NCI-H510A treated with DMSO at 0.1 percent for 48 hours (cell line): ENCODE results near the gene ZNF792.
"Not testable (repeated sequence)": the region's sequence is repeated elsewhere in the genome, so short reads cannot be mapped to it uniquely, and the experiment has no call there.

Source experiments
- DNase-seq: peaks from one replicate; lab custom pipeline; 2025; lab: John Stamatoyannopoulos, UW

ZNF792 gene

DNA sequence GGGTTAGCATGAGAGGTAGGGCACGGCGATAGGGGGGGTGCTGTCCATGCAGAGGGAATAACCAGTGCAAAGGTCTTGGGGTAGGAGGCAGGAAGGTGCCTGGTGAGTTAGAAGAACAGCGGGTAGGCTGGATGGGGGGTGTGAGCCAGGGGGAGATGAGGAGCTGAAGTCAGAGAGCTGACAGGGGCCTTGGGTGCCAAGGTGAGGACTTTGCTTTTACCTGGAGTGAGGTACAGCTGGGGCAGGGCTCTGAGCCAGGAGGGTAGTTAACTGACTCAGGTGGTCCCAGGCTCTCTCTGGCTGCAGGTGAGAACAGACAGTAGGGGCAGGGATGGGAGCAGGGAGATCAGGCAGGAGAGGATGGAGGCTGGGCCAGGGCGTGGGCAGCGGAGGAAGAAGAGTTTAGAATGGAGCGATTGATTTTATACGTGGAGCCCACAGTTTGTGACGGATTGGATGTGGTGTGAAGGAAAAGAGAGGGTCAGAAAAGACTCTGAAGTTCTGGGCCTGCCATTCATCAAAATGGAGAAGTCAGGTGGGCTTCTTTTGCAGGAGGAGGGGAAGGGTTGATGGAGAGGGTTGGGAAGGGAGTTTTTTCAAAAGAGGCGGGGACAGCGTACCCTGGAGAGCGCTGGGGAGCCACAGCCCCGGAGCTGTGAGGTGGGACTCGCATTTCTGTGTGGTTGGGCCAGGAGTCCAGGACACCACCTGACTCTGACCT, 34.9 kb upstream of the ZNF792 start:
- DNase-seq = no peak

DNA sequence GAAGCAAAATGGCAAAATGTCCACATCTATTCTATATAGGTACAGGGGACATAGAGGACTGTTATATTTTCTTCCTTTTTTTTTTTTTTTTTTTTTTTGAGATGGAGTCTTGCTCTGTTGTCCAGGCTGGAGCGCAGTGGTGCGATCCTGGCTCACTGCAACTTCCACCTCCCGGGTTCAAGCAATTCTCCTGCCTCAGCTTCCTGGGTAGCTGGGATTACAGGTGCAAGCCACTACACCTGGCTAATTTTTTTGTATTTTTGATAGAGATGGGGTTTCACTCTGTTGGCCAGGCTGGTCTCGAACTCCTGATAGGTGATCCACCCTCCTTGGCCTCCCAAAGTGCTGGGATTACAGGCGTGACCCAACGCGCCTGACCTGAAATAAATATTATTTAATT, 34.2 kb upstream of the ZNF792 start:
- not testable (repeated sequence) for DNase-seq

DNA sequence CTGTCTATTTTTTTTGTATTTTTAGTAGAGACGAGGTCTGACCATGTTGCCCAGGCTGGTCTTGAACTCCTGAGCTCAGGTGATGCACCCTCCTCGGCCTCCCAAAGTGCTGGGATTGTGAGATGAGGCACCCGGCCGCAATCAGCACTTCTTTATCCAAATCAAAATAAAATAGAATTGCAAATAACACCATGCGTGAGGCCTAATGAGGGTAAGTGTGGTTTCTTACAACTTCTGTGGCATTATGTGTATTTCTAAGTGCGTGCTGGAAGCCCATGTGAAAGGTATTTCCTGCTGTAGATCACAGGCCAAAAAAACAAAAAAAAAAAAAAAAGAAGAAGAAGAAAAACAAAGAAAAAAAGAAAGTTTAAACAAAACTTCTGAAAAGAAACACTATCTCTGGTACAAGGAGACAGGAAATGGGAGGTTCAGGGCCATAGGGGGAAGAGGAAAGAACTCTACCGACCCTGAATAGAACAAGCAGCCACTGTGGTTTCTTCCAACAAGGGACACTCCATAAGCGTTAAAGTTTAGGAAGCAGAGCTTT, 33.1 kb upstream of the ZNF792 start:
- no peak for DNase-seq

DNA sequence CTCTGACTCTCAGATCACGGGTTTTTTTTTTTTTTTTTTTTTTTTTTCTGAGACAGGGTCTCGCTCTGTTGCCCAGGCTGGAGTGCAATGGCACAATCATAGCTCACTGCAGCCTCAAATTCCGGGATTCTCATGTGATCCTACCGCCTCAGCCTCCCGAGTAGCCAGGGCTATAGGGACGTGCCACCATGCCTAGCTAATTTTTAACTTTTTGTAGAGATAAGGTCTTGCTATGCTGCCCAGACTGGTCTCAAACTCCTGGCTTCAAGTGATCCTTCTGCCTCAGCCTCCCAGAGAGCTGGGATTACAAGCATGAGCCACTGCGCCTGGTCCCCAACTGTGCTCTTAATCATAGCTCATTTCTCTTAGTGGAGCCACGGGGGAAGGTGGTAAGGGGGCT, 31.5 kb upstream of the ZNF792 start:
- no peak for DNase-seq

DNA sequence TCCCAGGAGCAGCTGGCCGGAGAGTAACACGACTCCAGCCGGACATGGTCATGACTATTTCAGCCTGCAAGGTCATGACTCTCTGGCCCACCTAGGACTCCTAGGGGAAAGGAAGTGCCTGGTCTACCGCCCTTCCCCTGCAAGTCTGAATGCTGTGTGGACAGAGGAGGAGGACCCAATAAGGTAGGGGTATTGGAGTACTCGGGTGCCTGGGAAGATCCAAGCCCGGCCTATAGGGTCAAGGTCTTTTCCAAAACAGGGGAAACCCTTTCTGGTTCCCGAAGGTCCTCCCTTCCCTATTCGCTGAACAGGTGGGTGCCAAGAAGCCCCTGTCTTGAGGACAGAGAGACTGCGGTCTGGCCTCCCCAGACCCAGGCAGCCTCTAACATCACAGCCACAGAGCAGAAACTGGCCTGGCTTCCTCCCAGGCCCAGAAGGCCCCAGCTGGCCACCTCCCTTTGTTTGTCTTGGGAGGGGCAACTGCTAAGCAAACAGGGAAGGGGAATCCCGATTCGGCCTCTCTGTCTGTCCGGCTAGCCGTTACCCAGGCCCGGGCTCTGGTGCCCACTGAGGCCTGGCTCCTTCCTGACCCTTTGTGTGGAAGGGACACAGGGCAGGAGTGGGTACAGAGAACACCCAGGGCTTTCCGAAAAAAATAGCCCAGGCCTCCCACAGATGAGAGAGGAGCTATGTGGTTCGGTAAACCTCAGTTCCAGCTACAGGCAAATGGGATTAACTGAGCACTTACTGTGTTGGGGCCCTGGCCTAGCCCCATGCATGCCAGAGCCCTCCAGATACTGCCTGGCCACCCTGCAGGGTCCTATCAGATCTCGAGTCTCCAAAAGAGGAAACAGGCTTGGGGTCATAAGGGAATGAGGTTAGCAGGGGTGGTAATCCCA, 30.9 kb upstream of the ZNF792 start:
- no peak for DNase-seq

DNA sequence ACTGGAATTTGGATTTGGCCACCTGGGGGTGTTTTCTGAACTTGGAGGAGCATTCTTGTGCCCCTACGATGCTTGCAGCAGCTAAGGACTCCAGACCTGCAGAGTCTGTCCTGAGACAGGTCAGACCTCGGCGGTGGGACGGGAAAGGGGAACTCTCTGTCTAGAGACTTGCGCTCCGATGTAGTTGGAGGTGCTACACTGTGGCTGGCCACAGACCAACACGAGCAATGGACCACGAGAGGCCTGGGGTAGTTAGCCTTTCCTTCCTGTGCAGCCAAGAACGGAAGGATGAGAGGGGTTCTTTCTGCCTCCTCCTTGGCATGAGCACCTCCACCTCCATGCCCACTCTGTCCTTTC, 30.2 kb upstream of the ZNF792 start:
- no peak for DNase-seq

DNA sequence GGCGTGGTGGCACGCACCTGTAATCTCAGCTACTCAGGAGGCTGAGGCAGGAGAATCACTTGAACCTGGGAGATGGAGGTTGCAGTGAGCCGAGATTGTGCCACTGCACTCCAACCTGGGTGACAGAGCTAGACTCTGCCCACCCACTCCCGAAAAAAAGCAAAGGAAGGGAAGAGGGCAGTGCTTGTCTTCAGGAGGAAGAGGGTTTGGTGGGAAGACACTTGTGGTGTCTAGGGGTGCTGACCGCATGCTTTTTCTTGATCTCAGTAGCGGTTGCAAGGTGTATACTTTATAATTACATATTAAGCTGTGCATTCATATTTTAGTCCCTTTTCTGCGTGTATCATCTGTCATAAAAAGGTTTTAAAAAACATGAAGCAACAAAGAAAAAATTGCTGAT, 28.6 kb upstream of the ZNF792 start:
- DNase-seq = not testable (repeated sequence)

DNA sequence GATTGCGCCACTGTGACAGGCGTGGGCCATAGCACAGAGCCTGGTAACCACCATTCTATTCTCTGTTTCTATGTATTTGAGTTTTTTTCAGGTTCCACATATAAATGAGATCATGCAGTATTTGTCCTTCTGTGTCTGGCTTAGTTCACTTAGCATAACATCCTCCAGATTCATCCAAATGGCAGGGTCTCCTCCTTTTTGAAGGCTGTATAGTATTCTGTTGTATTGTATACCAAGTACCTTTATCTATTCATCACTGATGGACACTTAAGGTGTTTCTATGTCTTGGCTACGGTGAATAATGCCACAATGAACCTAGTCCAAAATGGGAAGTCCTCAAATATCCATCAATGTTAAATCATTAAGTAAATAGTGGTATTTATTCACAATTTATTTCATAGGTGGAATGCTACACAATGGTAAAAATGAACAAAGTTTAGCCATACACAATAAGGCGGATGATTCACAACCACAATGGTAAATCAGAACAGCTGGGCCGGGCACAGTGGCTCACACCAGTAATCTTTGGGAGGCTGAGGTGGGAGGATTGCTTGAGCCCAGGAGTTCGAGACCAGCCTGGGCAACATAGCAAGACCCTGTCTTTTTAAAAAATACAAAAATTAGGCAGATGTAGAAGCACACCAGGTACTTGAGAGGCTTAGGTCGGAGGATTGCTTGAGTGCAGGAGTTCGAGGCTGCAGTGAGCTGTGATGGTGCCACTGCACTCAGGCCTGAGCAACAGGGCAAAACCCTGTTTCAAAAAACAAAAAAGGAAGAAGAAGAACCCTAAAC, 27.7 kb upstream of the ZNF792 start:
- DNase-seq = no peak

DNA sequence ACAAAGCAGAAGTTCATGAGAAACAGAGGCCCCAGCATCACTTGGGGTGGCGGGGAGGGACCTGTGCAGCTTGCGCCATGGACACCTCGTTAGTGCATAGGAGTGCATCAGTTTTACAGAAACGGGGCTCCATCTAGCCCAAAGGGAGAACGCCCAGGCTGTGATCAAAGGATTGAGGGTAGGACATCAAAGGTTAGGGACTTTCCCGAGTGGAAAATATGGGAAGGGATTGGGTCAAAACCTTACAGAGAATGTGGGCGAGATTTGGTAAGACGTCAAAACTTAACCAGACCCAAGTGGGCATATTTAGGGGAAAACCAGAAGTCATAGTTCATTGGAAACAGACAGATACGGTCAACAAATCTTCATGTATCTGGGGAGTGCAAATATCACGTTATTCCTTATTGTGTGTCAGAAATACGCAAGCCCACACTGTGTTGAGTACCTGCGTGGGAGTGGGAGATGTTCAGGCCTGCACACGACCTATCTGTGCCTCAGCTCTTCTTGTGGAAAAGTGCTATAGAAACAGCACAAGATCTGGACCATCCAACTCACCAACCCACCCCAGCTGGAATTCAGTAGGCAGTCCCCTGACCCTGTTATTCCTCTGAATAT, 26.7 kb upstream of the ZNF792 start:
- DNase-seq = no peak

DNA sequence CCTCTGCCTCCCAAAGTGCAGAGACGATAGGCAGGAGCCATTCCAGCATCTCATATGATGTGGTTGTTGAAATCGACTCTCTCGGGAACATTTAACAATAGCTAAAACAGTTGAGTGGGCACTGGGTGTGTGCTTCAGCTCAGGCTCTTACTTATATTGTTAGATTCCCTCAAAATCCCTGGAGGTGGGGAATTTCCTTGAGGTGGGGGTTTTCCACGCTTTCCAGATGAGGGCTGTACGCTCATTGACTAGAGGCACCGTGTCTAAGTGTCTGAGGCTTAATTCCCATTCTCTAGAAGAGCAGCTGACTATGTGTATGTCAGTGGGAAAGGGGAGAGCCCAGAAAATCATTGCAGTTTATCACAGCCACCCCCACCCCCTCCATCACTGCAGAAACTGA, 25.3 kb upstream of the ZNF792 start:
- no peak for DNase-seq

DNA sequence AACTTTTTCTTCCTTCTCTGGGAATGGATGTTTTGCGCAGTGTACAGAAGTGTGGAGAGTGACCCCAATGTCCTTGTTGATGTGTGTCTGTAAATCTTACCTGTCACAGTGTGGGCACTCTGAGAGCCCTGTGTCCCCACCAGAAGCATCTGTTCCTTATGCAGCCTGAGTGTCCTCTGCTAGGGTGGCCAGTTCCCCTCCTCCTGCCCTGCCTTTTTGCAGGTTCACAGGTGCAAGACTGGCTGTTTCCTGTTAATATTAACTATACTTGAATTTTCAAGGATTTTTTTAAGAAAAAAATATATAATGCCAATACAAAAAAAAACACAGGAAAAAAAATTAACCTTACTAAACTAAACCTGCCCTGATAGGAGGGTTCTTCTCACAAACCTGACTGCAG, 24.1 kb upstream of the ZNF792 start:
- no peak for DNase-seq

DNA sequence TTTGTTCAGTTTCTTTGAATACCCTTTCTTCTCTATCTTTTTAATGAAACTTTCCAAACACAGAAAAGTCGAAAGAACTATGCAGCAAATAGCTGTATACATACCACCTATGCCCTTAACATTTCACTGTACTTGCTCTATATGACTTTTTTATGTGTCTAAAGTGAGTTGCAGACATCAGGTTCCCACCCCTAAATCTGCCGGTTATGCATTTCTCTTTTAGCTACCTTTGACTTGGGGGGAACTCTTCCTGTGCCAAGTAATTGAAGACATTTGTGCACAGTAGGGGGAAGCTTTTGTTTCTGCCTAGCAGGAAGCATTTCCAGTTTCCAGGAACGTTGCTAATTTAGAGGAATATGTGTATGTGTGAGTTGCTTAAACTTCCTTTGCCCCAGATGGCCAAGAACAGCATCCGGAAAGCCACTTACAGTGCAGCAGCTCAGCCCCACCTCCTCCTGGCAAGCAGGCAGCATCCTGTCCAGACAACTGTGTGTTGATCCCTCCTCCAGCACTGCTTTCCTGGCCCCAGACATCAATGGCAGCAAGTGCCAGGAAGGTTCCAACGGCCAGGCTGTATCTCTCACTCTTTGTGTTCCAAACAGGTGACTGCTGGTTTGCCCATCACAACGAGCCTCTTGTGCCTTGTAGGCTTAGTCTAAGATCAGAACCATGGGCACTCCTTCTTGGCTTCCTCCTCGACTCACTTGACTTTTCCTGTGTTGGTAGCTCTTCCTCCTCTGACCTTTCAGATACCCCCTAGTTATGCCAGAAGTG, 21.4 kb upstream of the ZNF792 start:
- no peak for DNase-seq

DNA sequence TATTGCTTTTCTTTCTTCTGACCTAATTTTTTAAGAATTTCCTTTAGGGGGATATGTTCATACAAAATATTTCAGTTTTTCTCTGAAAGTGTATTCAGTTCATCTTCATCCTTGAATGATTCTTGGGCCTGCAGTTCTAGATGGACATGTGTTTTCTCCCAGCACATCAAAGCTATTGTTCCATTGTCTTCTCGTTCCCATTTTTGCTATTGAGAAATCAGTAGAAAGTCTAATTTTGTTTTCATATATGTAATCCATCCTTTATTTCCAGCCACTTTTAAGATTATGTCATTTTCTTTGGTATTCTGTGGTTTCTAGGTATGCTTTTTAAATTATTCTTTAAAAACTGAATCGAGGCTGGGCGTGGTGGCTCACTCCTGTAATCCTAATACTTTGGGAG, 20.3 kb upstream of the ZNF792 start:
- no peak for DNase-seq

DNA sequence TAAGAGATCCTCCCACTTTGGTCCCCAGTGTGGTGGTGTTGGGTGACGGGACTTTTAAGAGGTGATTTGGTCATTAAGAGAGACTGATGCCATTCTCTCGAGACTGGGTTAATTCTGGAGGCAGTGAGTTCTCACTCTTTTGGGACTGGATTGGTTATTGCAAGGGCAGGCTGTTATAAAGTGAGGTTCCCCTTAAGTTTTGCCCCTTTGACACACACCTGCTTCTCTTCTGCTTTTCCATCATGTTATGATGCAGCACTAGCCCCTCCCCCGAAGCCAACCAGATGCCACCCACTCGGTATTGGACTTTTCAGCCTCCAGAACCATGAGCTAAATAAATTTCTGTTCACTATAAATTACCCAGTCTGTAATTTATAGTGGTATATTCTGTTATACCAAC, 19.8 kb upstream of the ZNF792 start:
- DNase-seq = no peak

DNA sequence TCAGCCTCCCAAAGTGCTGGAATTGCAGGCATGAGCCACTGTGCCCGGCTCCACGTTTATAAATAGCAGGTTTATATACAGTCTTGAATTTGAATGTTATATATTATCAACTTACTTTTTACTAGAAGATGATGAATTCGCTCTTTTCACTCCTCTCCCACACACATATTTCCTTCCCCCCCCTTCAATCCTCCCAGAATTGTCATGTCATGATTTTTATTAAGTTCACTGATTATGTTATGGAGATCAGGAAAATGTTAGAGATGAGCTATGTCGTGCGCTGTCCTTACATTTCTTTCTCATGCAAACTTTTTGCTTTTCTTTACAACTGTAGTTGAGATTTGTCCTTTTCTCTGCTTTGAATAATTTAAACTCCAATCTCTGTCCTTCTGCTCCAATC, 18.2 kb upstream of the ZNF792 start:
- no peak for DNase-seq

DNA sequence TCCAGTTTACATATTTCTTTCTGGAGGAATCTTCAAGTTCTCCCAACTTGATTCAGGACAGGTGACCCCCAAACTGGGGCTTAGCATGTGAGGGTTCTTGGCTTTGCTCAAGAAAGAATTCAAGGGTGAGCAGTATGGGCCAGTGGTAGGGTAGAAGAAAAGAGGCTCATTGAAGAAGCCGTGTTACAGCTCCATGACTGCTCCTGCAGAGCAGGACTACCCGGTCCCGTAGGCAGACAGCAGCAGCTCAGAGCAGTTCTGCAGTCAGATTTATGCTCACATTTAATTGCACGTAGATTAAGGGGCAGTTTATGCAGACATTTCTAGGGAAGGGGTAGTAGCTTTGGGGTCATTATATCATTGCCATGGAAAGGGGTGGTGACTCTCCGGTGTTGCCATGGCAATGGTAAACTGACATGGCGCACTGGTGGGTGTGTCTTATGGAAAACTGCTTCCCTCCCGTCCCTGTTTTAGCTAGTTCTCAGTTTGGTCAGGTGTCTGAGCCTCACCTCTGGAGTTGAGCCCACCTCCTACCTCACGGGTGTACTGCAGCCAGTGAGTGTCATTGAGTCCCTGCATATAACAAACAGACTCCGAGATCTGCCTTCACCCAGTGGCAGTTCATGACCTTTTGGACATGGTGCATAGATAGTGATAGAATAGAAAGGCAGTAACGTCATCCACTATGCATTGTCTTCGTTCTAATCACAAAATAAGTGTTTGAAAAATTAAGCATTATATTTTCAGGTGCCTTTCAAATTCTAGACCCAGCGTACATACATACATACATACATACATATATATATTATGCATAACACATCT, 16.0 kb upstream of the ZNF792 start:
- DNase-seq = no peak

DNA sequence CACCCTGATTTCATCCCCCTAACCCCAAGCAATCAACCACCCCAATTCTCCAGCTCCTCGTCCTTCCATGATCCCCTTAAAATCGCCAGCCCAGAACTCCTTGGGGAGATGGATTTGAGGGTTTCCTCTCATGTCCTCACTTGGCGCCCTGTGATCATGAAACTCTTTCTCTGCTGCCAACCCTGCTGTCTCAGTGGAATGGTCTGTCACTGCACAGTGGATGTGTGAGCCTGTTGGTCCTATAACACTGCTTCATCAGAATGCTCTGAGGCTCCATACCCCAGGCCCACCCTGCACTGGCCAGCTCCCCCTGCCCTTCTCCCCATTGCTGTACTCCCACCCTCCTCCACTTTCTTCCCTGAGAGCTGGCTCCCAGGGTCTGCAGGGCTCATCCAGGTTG, 12.6 kb upstream of the ZNF792 start:
- no peak for DNase-seq

DNA sequence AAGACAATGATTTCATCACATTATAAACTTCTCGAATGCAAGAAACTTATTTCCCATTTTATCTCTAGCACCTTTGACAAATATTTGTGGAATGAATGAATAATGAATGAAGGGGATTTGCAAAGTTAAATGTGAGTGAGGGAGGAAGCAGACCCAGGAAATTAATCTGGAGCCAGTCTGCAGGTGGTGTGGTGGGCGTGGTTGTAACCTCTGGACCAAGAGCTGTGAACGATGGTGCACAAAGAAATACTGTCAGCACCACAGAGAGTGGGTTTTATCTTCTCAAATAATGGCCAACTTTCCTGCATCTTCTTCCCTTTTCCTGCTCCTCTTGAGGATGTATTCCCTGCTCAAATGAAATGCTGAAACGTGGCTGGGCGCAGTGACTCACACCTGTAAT, 11.0 kb upstream of the ZNF792 start:
- no peak for DNase-seq

DNA sequence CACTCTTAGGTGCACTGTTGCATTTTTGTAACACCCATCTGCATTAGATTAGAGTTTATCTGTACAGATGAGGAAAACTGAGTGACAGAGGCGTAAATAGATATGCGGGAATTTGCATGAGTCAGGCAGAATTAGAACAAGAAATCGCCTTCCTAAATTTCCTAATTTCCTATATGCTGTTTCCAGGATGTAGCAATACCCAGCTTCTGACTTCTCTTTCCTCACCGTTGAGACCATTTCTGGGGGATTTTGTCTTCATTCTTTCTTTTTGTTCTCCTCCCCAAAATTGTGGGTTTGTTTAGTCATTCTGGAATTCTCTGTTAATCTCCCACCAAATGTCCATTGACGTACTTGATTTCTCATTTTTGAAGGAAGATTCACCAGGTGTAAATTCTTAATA, 10.6 kb upstream of the ZNF792 start:
- DNase-seq = no peak

DNA sequence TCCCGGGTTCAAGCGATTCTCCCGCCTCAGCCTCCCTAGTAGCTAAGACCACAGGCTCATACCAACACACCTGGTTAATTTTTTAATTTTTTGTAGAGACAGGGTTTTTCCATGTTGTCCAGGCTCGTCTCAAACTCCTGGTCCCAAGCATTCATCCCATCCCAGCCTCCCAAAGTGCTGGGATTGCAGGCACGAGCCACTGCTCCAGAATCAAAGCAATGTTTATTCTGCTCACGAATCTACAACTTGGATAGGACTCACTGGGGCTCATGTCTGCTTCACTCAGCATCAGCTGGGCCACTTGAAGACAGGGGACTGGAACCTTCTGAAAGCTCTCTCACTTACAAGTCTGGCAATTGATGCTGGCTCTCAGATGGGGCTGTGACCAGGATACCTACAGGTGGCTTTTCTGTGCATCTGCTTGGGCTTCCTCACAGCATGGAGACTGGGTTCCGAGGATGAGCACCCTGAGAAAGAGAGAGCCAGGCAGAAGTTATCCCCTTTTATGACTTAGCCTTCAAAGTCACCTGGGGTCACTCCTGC, 8.2 kb upstream of the ZNF792 start:
- no peak for DNase-seq
